DLD1 (cell line): Measurements from ENCODE around the gene TMOD3.
"Not testable (repeated sequence)": the region's sequence is repeated elsewhere in the genome, so short reads cannot be mapped to it uniquely, and the experiment has no call there.

Experiments used
- in situ Hi-C: cut with HindIII; loops from 2 replicates; pipeline ENCODE4 v1.10.0; 2017; ENCODE audit warnings: low sequenced_read_pairs

Gene TMOD3

GRCh38 chr15:51863131-51863530, 33.7 kb downstream of the TMOD3 start:
- in situ Hi-C loops = no loop called here

- in situ Hi-C loops = no loop called here
Observed at GRCh38 chr15:51864408-51865056, 35.1 kb downstream of the TMOD3 start.

- in situ Hi-C loops = no loop called here
Observed at GRCh38 chr15:51865317-51865716, 35.9 kb downstream of the TMOD3 start.

- in situ Hi-C loops = no loop called here
Observed at GRCh38 chr15:51866161-51866560, 36.7 kb downstream of the TMOD3 start.

GRCh38 chr15:51866751-51867150, 37.3 kb downstream of the TMOD3 start:
- in situ Hi-C loops = no loop called here

- in situ Hi-C loops = no loop called here
Observed at GRCh38 chr15:51869060-51869421, 39.6 kb downstream of the TMOD3 start.

- in situ Hi-C loops = no loop called here
Observed at GRCh38 chr15:51870774-51871173, 41.3 kb downstream of the TMOD3 start.

- in situ Hi-C loops = no loop called here
Observed at GRCh38 chr15:51874751-51875644, 45.5 kb downstream of the TMOD3 start.

- in situ Hi-C loops = no loop called here
Observed at GRCh38 chr15:51876169-51876568, 46.7 kb downstream of the TMOD3 start.

GRCh38 chr15:51878446-51879386, 49.3 kb downstream of the TMOD3 start:
- in situ Hi-C loops = no loop called here

GRCh38 chr15:51879555-51879954, 50.1 kb downstream of the TMOD3 start:
- in situ Hi-C loops = no loop called here

- in situ Hi-C loops = no loop called here
Observed at GRCh38 chr15:51883271-51883837, 53.9 kb downstream of the TMOD3 start.

GRCh38 chr15:51884041-51884440, 54.6 kb downstream of the TMOD3 start:
- in situ Hi-C loops = no loop called here

- in situ Hi-C loops = no loop called here
Observed at GRCh38 chr15:51884517-51885236, 55.2 kb downstream of the TMOD3 start.

- in situ Hi-C loops = not testable (repeated sequence)
Observed at GRCh38 chr15:51885758-51886157, 56.3 kb downstream of the TMOD3 start.

GRCh38 chr15:51887887-51888592, 58.6 kb downstream of the TMOD3 start:
- in situ Hi-C loops = no loop called here

GRCh38 chr15:51888593-51889195, 59.2 kb downstream of the TMOD3 start:
- in situ Hi-C loops = no loop called here

- in situ Hi-C loops = no loop called here
Observed at GRCh38 chr15:51889486-51889885, 60.0 kb downstream of the TMOD3 start.

- in situ Hi-C loops = loop anchor here (25.0 kb wide), 1 partner anchor 267 kb away; no protein-coding TSS in a partner anchor
Observed at GRCh38 chr15:51904421-51904820, 75.0 kb downstream of the TMOD3 start.
